ENCODE measurements around the gene CTNNA3. TPM values are rescaled to one million over a fixed set of nuclear protein-coding genes. Genes with fewer than 3 reads are reported as not detected.

Gene CTNNA3
- total and polyA plus RNA-seq, 2 donors (not counting 3 experiments of a cell fraction or from before 2014, with no cell fraction given) = not detected

- TF ChIP-seq MYC (IDR thresholded peaks at IDR 0.05; ENCODE audit: low read depth, low read length) (no peak), POLR2AphosphoS5 (IDR thresholded peaks at IDR 0.05; ENCODE audit: insufficient read depth, low read depth, low read length) (no peak), CTCF (IDR thresholded peaks at IDR 0.05; ENCODE audit: extremely low read depth in 1 of 2, insufficient read depth in 1 of 2, low read depth in 1 of 2, low read length in 2 of 2) (no peak), POLR2A (IDR thresholded peaks at IDR 0.05; ENCODE audit: low read depth, low read length) (no peak), GATA2 (IDR thresholded peaks at IDR 0.05; ENCODE audit: insufficient read depth, insufficient read length, low read depth, low read length) (no peak), FOS (IDR thresholded peaks at IDR 0.05; ENCODE audit: borderline replicate concordance, insufficient read depth, low read length) (no peak), EZH2 (IDR thresholded peaks at IDR 0.05; ENCODE audit: borderline replicate concordance, low read depth, low read length, severe bottlenecking) (no peak), JUN (IDR thresholded peaks at IDR 0.05; ENCODE audit: borderline replicate concordance, insufficient read depth, insufficient read length, low read depth) (no peak), MAX (IDR thresholded peaks at IDR 0.05; ENCODE audit: insufficient read depth, insufficient read length) (no peak)
- H2AFZ ChIP-seq (ENCODE audit: low read depth, low read length) = no peak overlapping the region
- H3K9ac ChIP-seq (replicated peaks; ENCODE audit: extremely low read depth, insufficient read depth, low read length) = no peak overlapping the region
- no peak overlapping the region for H3K4me3 ChIP-seq (replicated peaks in 1 of 3; ENCODE audit: insufficient read depth in 1 of 3, low read depth in 1 of 3, low read length in 3 of 3)
- H3K36me3 ChIP-seq (ENCODE audit: control insufficient read depth in 2 of 2, extremely low read depth in 1 of 2, insufficient read depth in 2 of 2, low read length in 2 of 2) = no peaks in the 10 kb centered on the region
- ChIA-PET CTCF (interaction anchor here (0.6 to 2.6 kb wide), 22 partner anchors 9 to 1340 kb away, joined by 3 to 29 read pairs (median 4); no protein-coding TSS in a partner anchor), POLR2A (no interaction called here)
- FAIRE-seq (no peak), DNase-seq (ENCODE audit: low read depth, low spot score) (no peak)
- no peaks in the 10 kb centered on the region for H4K20me1 ChIP-seq (replicated peaks; ENCODE audit: control insufficient read depth, extremely low read depth, insufficient read depth, low read length)
- H3K4me2 ChIP-seq (ENCODE audit: insufficient read depth, low read length) = no peak overlapping the region
- no peaks in the 10 kb centered on the region for H3K9me1 ChIP-seq (replicated peaks; ENCODE audit: control insufficient read depth, extremely low read depth, insufficient read depth, low read length)
- H3K4me1 ChIP-seq (ENCODE audit: control insufficient read depth, extremely low read depth, insufficient read depth, low read length) = no peaks in the 10 kb centered on the region
- no TSS peak for BruUV-seq (replicated peaks)
- H3K79me2 ChIP-seq (ENCODE audit: control insufficient read depth, insufficient read depth, low read length) = no peaks in the 10 kb centered on the region
- no peaks in the 10 kb centered on the region for H3K9me3 ChIP-seq (replicated peaks; ENCODE audit: control insufficient read depth, insufficient read depth, low read length)
- intact Hi-C loops (cut with micrococcal nuclease) = loop anchor here (2.0 kb wide), 4 partner anchors 215 to 1341 kb away; no protein-coding TSS in a partner anchor
- dilution Hi-C loops (cut with MboI; ENCODE audit: extremely low pct_ligation_motif_present, low sequenced_read_pairs) = no loop called here
- no peak overlapping the region for H3K27ac ChIP-seq (ENCODE audit: insufficient read depth, low read depth, low read length)
- no peaks in the 10 kb centered on the region for H3K27me3 ChIP-seq (ENCODE audit: control insufficient read depth in 2 of 2, insufficient read depth in 2 of 2, low read length in 2 of 2)
These were observed 174.4 kb downstream of the CTNNA3 start for GRCh38 chr10:67521546-67521945.
